Stimulated activated CD4-positive, alpha-beta T cell treated with anti-CD3 and anti-CD28 coated beads, Interleukin-4, amount 100 ng/mL, for 24 hours (primary cell): ENCODE results near the gene CYRIA.

Experiments used
- DNase-seq: peaks from one replicate; pipeline ENCODE4 v3.0.0-alpha.2; 2020

The CYRIA gene

GRCh38 chr2:16664809-16665747 is 556 bp downstream of the CYRIA start:
- DNase-seq, result no peak

DNA sequence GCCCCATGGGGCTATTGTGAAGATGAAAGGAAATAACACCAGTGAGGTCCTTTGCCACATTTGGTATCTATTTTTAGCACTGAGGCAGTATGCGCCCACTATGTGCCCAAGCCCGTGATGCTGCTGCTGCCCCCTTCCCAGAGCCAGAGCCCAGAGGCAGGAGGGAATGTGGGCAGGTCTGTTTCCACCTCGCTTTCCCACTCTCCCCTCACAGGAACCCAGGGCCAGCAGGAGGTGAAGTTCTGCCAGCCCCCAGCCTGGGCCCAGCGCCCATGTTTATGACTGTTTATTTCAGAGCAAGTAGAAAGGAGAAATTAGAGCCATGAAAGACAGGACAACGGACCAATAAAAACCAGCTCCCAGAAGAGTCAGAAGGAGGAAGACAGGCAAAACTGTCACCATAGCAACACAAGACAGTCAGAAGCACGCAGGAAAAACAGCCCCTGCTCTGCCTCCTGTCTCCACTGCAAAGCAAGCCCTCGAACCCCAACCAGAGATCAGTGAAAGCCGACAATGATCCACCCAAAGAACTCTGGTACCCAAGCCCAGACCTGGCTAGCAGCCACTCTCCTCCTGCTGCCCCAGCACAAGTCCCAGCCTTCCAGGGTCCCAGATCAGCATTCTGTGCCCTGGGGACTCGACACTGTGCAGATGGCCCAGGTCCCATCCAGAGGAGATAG is 1.4 kb downstream of the CYRIA start:
- no peak for DNase-seq

- no peak for DNase-seq
These were observed 2.3 kb downstream of the CYRIA start for GRCh38 chr2:16663121-16663905.

DNA sequence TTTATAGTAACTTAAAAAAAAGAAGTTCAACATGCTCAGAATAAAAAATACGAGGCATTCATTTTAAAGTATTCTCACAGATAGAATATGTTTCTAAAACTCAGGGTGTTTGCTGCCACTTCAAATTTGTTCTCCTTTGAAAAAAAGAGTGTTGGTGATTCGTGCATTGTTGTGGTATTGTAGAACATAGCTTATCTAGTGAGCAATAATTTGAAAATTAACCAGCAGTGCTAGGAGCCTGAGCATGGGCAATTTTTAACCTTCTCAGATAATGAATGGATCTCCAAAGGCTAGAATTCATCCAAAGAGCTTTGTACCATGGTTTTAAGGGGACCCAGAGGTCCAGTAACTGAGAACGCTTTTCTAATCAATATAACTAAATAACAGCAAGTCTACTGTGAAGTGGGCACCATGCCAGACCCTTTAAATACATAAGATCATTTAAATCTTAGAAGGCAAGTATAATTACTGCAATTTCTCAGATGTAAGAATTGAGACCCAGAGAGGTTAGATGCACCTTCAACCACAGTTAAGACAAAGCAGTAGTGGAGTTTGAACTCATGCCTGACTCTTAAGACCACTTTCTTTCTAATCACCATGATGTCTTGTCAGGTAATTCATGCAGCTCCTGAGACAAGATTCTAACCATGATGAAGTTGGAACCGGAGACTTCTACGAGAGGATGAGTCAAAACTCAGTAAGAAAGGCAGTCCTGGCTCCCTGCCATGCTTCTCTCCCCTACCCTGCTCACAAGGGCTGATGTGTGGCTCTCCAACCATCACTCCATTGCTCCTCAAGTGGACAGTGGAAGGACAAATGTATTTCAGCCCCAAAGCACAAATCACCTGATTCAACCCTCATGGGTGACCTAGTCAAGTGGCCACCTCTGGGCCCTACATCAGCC is 3.4 kb downstream of the CYRIA start:
- DNase-seq, result no peak

DNA sequence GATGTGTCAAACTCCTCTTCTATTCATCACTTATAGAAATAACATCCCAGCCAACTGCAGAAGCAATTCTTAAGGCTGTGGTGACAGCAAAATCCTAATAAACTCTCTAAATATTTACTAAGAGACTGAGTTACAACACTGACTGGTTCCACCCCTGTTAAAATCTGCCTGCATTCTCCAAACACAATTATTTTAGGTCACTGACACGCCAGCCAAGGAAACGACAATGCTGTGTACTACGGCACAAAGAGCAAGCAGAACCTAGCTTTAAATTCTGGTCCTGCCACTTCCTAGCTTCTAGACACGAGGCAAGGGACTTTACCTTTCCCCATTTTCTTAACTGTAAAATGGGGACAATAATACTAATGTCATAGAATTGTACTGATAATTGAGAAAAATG is 4.1 kb downstream of the CYRIA start:
- DNase-seq, result no peak

DNA sequence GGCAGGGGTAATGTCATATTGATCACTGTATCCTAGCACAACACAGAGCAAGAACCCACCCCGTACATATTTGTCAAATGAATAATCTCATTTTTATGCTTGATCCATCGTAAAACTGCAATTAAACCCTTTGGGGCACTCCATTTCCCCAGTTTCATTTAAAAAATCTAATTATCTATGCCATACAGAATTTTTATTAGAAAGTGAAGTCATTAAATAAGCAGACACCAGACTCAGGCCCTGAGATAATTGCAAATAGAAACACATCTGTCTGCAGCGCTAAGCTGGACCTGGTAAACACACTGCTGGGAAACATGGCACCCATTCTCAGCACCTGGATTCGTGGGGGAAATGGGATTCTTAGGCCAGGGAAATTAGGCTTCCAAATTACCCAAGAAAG is 5.1 kb downstream of the CYRIA start:
- DNase-seq, result no peak

DNA sequence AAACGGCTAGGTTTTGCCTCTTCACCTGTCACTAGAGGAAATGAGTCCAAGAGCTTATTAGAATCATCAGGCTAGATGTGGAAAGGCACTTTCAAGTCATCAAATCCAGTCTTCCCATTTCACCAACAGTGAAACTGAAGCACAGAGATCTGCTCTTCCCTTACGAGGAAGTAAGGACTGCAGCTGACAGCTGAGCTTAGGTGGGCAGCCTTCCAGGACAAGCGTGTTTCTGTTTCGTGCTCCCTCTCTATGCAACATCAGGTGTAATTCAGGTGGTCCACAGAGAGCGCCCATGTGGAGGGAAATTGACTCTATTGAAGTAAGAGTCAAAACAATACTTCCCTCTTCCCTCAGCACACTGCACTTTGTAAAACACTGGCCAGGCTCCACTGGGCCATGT is 5.5 kb downstream of the CYRIA start:
- no peak for DNase-seq

GRCh38 chr2:16658076-16658739 is 7.4 kb downstream of the CYRIA start:
- DNase-seq, result no peak

DNA sequence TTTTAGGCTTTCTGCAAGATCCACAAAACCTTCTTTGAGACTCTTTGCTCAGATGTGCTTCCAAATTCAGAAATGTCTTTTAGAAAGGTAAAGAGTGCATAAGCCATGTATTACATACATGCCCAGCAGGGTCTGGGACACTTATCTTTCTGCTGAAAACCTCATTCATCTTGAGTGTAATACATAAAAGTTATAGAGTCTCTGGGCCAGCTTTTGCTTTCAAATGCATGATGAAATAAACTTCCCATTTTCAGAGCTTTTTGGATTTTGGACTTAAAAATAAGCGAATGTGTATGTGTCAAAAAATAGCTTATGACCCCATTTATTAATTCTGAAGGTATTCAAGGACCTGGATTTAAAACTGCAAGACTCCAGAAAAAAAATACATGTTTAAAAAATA is 8.0 kb downstream of the CYRIA start:
- no peak for DNase-seq

- no peak for DNase-seq
These were observed 8.7 kb downstream of the CYRIA start for GRCh38 chr2:16656784-16657391.

DNA sequence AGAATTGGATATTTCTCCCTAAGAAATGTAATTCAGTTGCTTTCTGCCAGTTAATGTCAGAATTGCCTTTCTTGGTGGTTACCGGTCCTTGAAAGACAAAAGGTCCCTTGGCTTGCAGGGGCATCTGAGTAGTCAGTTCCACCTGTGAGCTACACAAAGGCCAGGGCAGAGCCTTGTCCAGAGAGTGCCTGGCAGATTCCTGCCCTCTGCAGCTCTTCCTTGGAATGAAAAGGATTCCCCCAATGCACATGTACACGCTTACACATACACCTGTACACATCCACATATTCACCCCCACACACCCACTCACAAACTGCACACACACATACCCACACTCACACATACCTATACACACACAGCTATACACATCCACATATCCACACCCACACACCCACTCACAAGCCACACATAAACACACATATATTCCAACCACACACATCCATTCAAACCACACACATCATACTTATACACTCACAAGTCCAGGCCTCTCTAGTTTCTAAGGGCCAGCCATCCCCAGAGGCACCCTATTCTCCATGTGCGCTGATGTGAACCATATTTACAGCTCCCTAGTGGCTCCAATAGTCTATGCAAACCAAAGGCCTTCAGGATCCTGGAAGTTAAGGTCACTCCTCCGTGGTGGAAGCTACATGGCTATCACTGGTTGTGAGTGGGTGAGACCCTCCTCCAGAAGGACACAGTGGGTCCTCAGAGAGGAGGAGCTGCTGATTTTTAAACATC is 9.6 kb downstream of the CYRIA start:
- no peak for DNase-seq

- no peak for DNase-seq
These were observed 10.2 kb downstream of the CYRIA start for GRCh38 chr2:16655445-16655837.

DNA sequence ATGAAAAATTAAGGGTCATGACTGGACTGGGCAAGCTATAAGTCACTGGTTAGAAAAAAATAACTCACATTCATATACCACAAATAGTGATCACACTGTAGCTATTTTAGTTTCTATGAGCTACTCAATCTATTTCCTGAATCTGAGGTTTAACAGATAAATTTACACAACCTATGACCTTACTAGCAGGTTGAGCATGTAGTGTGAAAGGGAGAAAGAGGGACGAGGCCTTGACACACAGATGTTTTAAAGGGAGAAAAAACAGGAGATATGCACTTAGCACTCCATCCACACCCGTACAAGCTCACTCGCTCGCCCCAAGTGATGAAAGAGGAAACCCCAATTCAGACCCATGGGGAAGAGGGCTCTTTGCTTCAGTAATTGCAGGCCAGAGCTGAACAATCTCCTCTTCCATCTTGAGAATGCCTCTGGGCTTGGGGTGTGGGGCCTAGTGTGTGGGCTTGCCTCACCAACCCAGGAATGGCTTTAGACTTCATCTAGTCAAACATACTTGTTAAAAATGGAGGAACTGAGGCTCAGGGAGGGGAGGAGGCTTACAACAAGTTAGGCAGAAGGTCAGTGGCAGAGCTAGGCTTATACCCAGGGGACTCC is 10.7 kb downstream of the CYRIA start:
- no peak for DNase-seq

GRCh38 chr2:16653799-16654198 is 11.8 kb downstream of the CYRIA start:
- no peak for DNase-seq

GRCh38 chr2:16653083-16653375 is 12.6 kb downstream of the CYRIA start:
- DNase-seq, result no peak

DNA sequence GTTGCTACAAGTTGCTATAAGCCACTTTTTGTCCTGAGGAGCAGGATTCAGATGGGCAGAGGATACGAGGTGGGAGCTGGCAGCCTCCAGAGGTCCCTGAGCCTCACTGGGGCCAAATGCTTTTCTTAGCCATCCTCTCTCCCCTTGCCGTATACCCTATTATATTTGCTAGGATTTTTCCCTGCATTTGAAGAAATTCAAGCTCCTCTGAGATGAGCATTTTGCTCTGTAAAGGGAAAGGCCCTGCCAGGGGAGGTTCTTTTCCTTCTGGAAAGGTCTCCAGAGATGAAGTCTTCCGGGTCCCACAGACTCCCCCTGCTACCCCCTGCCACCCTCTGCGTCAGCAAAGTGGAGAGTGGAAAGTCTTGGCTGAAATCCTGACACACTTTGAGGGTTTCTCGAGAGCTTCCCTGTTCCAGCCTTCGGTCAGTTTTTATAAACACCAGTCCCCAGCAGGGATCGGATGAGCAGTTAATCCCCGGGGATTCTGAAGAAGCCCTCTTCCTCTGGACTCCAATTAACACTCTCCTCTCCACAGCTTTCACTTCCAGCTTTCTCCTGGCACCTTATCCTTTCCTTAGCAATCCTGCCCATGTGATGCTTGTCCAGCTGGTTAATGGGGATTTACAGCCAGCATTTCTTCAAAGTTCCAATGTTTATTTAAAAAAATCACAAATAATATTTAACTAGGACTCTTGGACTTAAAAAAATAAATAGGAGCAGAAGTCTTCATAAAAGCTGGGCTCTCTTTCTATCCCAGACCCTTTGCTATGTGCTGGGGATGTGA is 13.1 kb downstream of the CYRIA start:
- DNase-seq, result no peak

DNA sequence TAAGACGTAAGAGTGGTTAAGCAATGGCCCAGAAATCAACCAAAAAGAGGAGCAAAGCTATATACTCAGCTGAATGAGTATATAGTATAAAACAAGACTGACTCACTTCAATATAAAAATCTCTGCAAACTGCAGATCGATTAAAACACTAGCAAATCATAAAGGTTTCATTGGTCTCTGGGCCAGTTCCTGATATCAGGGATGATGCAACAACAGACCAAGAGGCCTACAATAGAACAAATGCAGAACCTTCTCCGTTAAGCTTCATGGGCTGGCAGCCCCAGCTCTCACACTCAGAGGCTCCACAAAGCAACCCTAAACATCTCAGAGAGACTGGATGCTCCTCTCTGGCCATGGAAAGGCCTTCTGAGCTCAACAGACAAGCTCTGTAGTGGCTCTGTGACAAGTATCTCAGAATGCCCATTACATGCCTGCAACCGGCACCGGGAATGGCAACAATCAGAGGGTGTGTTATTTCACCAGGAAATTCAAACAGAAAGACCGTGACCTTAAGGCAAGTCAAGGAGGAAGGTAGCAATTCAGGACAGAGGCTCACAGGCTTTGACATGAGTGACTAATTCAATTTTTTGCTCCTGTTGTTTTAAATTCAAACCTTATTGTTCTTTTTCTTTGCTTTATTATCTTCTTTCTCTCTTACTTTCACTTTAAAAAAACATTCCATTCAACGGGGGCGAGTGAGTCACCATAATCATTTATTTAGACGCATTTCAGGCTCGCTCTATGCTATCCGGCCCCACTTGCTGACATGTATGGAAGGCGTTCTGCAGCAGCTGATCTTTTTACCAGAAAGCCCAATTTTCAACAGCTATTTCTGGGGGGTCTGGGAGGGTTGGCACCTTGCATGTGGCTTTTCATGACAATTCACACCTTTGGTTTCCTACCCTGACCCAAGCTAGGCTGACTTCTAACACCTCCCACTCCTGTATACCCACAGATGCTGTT is 15.1 kb downstream of the CYRIA start:
- DNase-seq, result no peak
